HepG2 (cell line): ENCODE data around the gene AGAP1.

ENCODE experiments used
- CTCF ChIP-seq: sonication (generic); formaldehyde crosslinking; IDR thresholded peaks from 2 replicates; pipeline ENCODE4 v1.5.0; 2020; ENCODE audit warnings: mild to moderate bottlenecking, missing genetic modification reagents, moderate library complexity
- PATZ1 ChIP-seq: sonication (generic); formaldehyde crosslinking; IDR thresholded peaks from 2 replicates; pipeline ENCODE4 v1.4.0; 2020; ENCODE audit warnings: missing genetic modification reagents
- POLR2A ChIP-seq, 2 experiments: IDR thresholded peaks; 2 replicates each; pipeline ENCODE4 v1.6.1; 2011; ENCODE audit warnings: low read depth in 2 of 2, low read length in 2 of 2, mild to moderate bottlenecking in 1 of 2, moderate library complexity in 1 of 2; ENCODE audit not compliant: insufficient read depth in 1 of 2
- ZBTB21 ChIP-seq: sonication (generic); formaldehyde crosslinking; IDR thresholded peaks from 2 replicates; pipeline ENCODE4 v1.4.0; 2020; ENCODE audit warnings: missing genetic modification reagents
- ZNF275 ChIP-seq: sonication (generic); formaldehyde crosslinking; IDR thresholded peaks from 2 replicates; pipeline ENCODE4 v1.8.0; 2022; ENCODE audit warnings: missing genetic modification reagents, mild to moderate bottlenecking, inconsistent platforms, borderline replicate concordance
- ZNF850 ChIP-seq: sonication (generic); formaldehyde crosslinking; conservative IDR thresholded peaks from 2 replicates; pipeline ENCODE4 v1.9.0; 2021; ENCODE audit warnings: mild to moderate bottlenecking, missing genetic modification reagents

GRCh38 chr2:235527806-235528469, 34.1 kb downstream of the AGAP1 start:
- TF ChIP-seq CTCF (CRISPR knock-in tag) (no peak), ZNF850 (CRISPR knock-in tag) (no peak), PATZ1 (CRISPR knock-in tag) (no peak), ZNF275 (CRISPR knock-in tag) (no peak), POLR2A (IDR thresholded peaks at IDR 0.05; ENCODE audit: insufficient read depth in 1 of 2, low read depth in 2 of 2, low read length in 2 of 2) (no peak), ZBTB21 (CRISPR knock-in tag) (no peak)
